LNCAP (cell line): Measurements from ENCODE around the gene JARID2.
A peak's percentile ranks its signal among the peaks of the same experiment; 100 is the strongest.

Source experiments
- CTCF ChIP-seq: fragments of 450-650 bp; IDR thresholded peaks from 2 replicates; pipeline ENCODE4 v1.5.1; 2017; ENCODE audit warnings: mild to moderate bottlenecking

JARID2 gene

GRCh38 chr6:15435468-15435867 lies 189.6 kb downstream of the JARID2 start:
- no peak for TF ChIP-seq CTCF

- no peak for TF ChIP-seq CTCF
Observed at GRCh38 chr6:15436451-15436850, 190.6 kb downstream of the JARID2 start.

- no peak for TF ChIP-seq CTCF
Observed at GRCh38 chr6:15437090-15437635, 191.3 kb downstream of the JARID2 start.

- TF ChIP-seq CTCF, result no peak
Observed at GRCh38 chr6:15439410-15440025, 193.6 kb downstream of the JARID2 start.

- TF ChIP-seq CTCF, result no peak
Observed at GRCh38 chr6:15440040-15440439, 194.2 kb downstream of the JARID2 start.

- peak; percentile 74 for TF ChIP-seq CTCF
Observed at GRCh38 chr6:15441215-15441868, 195.5 kb downstream of the JARID2 start.

- TF ChIP-seq CTCF, result no peak
Observed at GRCh38 chr6:15441981-15442380, 196.1 kb downstream of the JARID2 start.
